Gastrocnemius medialis (tissue), 4 donors: Measurements from ENCODE around the gene XXYLT1.

Source experiments
- POLR2A ChIP-seq, 2 donors: fragments of 450-650 bp; IDR thresholded peaks; one replicate each; pipeline ENCODE4 v1.6.1; 2017; ENCODE audit warnings: antibody characterized with exemption in 2 of 2, mild to moderate bottlenecking in 2 of 2, moderate library complexity in 2 of 2
- TF ChIP-seq, protein P1 (sequence below), 5 experiments: fragments of 450-650 bp in 3 of 5; fragments of 200-600 bp in 2 of 5; sonication (generic) in 2 of 5; IDR thresholded peaks in 4 of 5; conservative IDR thresholded peaks in 1 of 5; 1 replicate in 4 of 5; 2 replicates in 1 of 5; pipeline ENCODE4 v1.5.1; 2016 to 2019; ENCODE audit warnings: antibody characterized with exemption in 5 of 5, mild to moderate bottlenecking in 3 of 5, moderate library complexity in 3 of 5

DNA sequence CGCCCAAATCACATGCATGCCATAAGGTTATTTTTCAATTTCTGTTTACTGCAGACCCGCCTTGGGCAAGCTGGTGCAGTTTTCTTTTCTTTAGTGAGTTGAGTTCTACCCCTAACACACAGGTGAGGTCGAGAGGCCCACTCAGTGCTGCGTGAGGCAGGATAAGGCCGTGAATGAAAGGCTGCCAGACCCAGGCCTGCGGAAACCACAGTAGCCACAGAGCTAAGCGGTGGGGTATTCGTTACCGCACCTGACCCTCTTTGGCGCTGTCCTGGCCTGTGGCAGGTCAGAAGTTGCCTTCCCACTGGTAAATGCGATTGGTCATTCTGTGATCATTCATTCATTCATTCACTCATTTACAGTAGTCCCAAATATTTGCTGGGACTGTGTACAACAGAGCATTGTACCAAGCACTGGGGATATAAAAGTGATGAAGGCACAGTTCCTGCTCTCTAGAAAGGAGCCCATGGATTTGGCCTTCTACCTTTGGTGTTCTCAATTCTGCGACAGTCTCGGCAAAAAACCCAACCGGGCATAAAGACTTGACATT, 144.8 kb downstream of the XXYLT1 start:
- TF ChIP-seq, protein P1, sequence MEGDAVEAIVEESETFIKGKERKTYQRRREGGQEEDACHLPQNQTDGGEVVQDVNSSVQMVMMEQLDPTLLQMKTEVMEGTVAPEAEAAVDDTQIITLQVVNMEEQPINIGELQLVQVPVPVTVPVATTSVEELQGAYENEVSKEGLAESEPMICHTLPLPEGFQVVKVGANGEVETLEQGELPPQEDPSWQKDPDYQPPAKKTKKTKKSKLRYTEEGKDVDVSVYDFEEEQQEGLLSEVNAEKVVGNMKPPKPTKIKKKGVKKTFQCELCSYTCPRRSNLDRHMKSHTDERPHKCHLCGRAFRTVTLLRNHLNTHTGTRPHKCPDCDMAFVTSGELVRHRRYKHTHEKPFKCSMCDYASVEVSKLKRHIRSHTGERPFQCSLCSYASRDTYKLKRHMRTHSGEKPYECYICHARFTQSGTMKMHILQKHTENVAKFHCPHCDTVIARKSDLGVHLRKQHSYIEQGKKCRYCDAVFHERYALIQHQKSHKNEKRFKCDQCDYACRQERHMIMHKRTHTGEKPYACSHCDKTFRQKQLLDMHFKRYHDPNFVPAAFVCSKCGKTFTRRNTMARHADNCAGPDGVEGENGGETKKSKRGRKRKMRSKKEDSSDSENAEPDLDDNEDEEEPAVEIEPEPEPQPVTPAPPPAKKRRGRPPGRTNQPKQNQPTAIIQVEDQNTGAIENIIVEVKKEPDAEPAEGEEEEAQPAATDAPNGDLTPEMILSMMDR (IDR thresholded peaks at IDR 0.05 in 4 of 5, conservative IDR thresholded peaks at IDR 0.05 in 1 of 5) = no peak
- TF ChIP-seq POLR2A (IDR thresholded peaks at IDR 0.05) = no peak
